ENCODE results near the gene WDR62. TPM values are rescaled to one million over a fixed set of nuclear protein-coding genes. Genes with fewer than 3 reads are reported as not detected.

WDR62 gene
- total RNA-seq, 2 donors from 2014 or later = 23.5 to 34.4 TPM

DNA sequence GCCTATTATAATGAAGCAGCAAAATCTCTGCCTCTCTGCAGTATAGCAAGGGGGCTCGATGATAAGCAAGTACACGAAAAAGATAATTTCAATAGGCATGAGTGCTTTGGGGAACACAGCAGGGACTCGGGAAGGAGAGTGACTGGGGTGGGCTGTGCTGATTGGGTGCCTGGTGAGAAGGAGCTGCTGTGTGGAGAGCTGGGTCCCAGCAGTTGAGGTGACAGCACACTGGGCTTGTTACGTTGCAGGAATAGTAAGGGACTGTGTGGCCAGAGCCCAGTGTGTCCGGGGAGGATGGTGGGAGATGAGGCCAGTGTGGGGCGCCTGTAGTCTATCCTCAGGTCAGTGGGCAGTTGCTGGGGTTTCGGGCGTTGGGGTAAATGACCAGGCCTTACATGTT lies 17.4 kb downstream of the WDR62 start:
- no peak overlapping the region for H3K4me3 Mint-ChIP-seq
- peaks cover 54% of the 10 kb centered on the region for H3K36me3 Mint-ChIP-seq (ENCODE audit: low read depth)
- 85 to 88% methylated on average over 6 to 8 of the region's 8 CpGs for WGBS, 2 experiments (ENCODE audit: insufficient coverage in 1 of 2, insufficient read length in 1 of 2)
- H3K4me1 Mint-ChIP-seq = no peaks in the 10 kb centered on the region
- Histone ChIP-seq H3K4me1 (ENCODE audit: control insufficient read depth, insufficient read depth, low read length) (no peaks in the 10 kb centered on the region), H3K27ac (ENCODE audit: low read depth, low read length) (no peak overlapping the region), H3K9me3 (ENCODE audit: control insufficient read depth, low read length) (no peaks in the 10 kb centered on the region), H3K36me3 (ENCODE audit: control insufficient read depth, insufficient read depth, low read length) (peaks cover 44% of the 10 kb centered on the region), H3K4me3 (ENCODE audit: low read length) (no peak overlapping the region), H3K27me3 (ENCODE audit: control insufficient read depth, insufficient read depth, low read length, poor library complexity, severe bottlenecking) (no peaks in the 10 kb centered on the region), H3K9ac (ENCODE audit: extremely low read depth, low read length, poor library complexity, severe bottlenecking) (no peak overlapping the region)
- TF ChIP-seq, protein P1, sequence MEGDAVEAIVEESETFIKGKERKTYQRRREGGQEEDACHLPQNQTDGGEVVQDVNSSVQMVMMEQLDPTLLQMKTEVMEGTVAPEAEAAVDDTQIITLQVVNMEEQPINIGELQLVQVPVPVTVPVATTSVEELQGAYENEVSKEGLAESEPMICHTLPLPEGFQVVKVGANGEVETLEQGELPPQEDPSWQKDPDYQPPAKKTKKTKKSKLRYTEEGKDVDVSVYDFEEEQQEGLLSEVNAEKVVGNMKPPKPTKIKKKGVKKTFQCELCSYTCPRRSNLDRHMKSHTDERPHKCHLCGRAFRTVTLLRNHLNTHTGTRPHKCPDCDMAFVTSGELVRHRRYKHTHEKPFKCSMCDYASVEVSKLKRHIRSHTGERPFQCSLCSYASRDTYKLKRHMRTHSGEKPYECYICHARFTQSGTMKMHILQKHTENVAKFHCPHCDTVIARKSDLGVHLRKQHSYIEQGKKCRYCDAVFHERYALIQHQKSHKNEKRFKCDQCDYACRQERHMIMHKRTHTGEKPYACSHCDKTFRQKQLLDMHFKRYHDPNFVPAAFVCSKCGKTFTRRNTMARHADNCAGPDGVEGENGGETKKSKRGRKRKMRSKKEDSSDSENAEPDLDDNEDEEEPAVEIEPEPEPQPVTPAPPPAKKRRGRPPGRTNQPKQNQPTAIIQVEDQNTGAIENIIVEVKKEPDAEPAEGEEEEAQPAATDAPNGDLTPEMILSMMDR (conservative IDR thresholded peaks at IDR 0.05) = no peak
- no peaks in the 10 kb centered on the region for H3K27me3 Mint-ChIP-seq (ENCODE audit: insufficient read depth)
- H3K9me3 Mint-ChIP-seq = peaks cover 12% of the 10 kb centered on the region
- H3K27ac Mint-ChIP-seq = no peak overlapping the region
- DNase-seq = no peak

DNA sequence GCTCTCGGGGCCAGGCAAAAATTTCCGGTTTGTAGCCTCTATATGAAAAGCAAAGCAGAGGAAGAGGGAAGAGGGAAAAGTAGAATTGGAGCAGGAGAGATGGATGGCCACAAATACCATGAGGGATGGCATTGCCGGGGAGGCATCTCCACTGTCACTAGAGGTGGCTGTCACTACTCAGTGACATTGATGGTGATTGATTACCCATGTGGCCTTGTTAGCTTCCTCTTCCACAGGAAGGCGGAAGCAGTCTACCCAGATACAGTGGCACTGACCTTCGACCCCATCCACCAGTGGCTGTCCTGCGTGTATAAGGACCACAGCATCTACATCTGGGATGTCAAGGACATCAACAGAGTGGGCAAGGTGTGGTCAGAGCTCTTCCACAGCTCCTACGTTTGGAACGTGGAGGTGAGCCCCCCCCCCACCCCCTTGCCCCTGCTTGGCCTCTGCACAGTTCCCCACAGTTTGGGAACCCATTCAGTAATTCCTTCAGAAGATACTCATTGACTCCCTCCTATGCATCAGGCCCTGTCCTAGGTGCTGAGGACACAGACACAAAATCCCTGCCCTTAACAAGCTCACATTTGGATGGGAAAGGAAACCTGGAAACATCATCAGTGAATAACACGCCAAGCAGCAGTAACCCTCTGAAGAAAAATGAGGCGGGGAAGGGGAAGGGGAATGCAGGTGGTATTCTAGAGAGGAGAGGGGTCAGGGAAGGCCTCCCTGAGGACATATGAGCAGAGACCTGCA lies 18.6 kb downstream of the WDR62 start:
- Mint-ChIP-seq H3K4me1 (no peaks in the 10 kb centered on the region), H3K36me3 (ENCODE audit: low read depth) (peaks cover 46% of the 10 kb centered on the region), H3K9me3 (peaks cover 12% of the 10 kb centered on the region), H3K27ac (no peak overlapping the region), H3K4me3 (no peak overlapping the region), H3K27me3 (ENCODE audit: insufficient read depth) (no peaks in the 10 kb centered on the region)
- H3K27ac ChIP-seq (ENCODE audit: low read depth, low read length) = no peak overlapping the region
- H3K4me1 ChIP-seq (ENCODE audit: control insufficient read depth, insufficient read depth, low read length) = no peaks in the 10 kb centered on the region
- H3K9ac ChIP-seq (ENCODE audit: extremely low read depth, low read length, poor library complexity, severe bottlenecking) = no peak overlapping the region
- TF ChIP-seq, protein P1 (conservative IDR thresholded peaks at IDR 0.05) = no peak
- 86 to 87% methylated on average over 6 to 10 of the region's 10 CpGs for WGBS, 2 experiments (ENCODE audit: insufficient coverage in 1 of 2, insufficient read length in 1 of 2)
- H3K4me3 ChIP-seq (ENCODE audit: low read length) = no peak overlapping the region
- H3K36me3 ChIP-seq (ENCODE audit: control insufficient read depth, insufficient read depth, low read length) = peaks cover 40% of the 10 kb centered on the region
- no peaks in the 10 kb centered on the region for H3K9me3 ChIP-seq (ENCODE audit: control insufficient read depth, low read length)
- no peak for DNase-seq
- H3K27me3 ChIP-seq (ENCODE audit: control insufficient read depth, insufficient read depth, low read length, poor library complexity, severe bottlenecking) = no peaks in the 10 kb centered on the region

DNA sequence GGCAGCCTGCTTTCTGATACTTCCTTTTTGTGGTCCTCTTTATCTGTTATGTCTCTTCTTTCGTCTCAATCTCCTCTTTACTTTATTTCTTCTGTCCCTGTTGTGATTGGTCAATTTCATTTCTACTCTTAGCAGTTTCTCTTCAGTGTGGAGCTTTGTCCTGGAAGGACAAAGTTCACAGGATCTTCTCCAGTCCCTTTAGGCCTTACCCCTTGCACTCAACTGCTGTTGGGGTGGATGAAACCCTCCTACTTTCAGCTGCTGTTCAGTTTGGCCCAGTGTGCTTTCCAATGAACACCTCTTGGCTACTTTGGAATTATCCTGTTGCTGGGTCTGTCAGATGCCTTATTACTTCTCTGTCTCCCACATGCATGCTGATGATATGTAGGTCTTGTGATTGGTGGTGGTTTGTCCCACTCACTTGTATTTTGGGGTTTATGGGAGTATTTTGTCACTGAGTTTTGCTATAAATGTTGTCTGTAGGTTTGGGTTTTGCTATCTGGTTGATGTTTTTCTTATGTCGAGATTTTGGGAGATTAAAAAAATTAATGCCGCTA lies 24.8 kb downstream of the WDR62 start:
- H3K4me1 ChIP-seq (ENCODE audit: control insufficient read depth, insufficient read depth, low read length) = no peaks in the 10 kb centered on the region
- H3K27ac ChIP-seq (ENCODE audit: low read depth, low read length) = no peak overlapping the region
- no peaks in the 10 kb centered on the region for H3K27me3 Mint-ChIP-seq (ENCODE audit: insufficient read depth)
- H3K4me3 Mint-ChIP-seq = no peak overlapping the region
- TF ChIP-seq, protein P1 (conservative IDR thresholded peaks at IDR 0.05) = no peak
- peaks cover 55% of the 10 kb centered on the region for H3K36me3 Mint-ChIP-seq (ENCODE audit: low read depth)
- H3K9ac ChIP-seq (ENCODE audit: extremely low read depth, low read length, poor library complexity, severe bottlenecking) = no peak overlapping the region
- H3K9me3 Mint-ChIP-seq = no peaks in the 10 kb centered on the region
- H3K9me3 ChIP-seq (ENCODE audit: control insufficient read depth, low read length) = no peaks in the 10 kb centered on the region
- no peaks in the 10 kb centered on the region for H3K4me1 Mint-ChIP-seq
- peaks cover 56% of the 10 kb centered on the region for H3K36me3 ChIP-seq (ENCODE audit: control insufficient read depth, insufficient read depth, low read length)
- no peak overlapping the region for H3K4me3 ChIP-seq (ENCODE audit: low read length)
- H3K27me3 ChIP-seq (ENCODE audit: control insufficient read depth, insufficient read depth, low read length, poor library complexity, severe bottlenecking) = no peaks in the 10 kb centered on the region
- no peak for DNase-seq
- WGBS, 2 experiments (ENCODE audit: insufficient coverage in 1 of 2, insufficient read length in 1 of 2) = 97 to 100% methylated on average over 2 to 3 of the region's 3 CpGs
- H3K27ac Mint-ChIP-seq = no peak overlapping the region
